Right renal cortex interstitium (tissue), 3 donors: Measurements from ENCODE around the gene AKAP12. TPM values are rescaled to one million over a fixed set of nuclear protein-coding genes. Genes with fewer than 3 reads are reported as not detected.
"Not testable (repeated sequence)": the region's sequence is repeated elsewhere in the genome, so short reads cannot be mapped to it uniquely, and the experiment has no call there.

Experiments used
- DNase-seq, 3 donors: peaks; one replicate each; pipeline ENCODE4 v3.0.0-alpha.2; 2013; ENCODE audit warnings: low read depth in 3 of 3, low spot score in 2 of 3
- polyA plus RNA-seq, 3 donors: library from polyadenylated mRNA; unstranded; fragments of 120-200 nt; gene quantifications; one replicate each; pipeline ENCODE4 v1.2.1, GENCODE V29; 2013; ENCODE audit not compliant: insufficient read length in 3 of 3

AKAP12 gene
- polyA plus RNA-seq, 3 donors = 157 to 182 (median 166) TPM

DNA sequence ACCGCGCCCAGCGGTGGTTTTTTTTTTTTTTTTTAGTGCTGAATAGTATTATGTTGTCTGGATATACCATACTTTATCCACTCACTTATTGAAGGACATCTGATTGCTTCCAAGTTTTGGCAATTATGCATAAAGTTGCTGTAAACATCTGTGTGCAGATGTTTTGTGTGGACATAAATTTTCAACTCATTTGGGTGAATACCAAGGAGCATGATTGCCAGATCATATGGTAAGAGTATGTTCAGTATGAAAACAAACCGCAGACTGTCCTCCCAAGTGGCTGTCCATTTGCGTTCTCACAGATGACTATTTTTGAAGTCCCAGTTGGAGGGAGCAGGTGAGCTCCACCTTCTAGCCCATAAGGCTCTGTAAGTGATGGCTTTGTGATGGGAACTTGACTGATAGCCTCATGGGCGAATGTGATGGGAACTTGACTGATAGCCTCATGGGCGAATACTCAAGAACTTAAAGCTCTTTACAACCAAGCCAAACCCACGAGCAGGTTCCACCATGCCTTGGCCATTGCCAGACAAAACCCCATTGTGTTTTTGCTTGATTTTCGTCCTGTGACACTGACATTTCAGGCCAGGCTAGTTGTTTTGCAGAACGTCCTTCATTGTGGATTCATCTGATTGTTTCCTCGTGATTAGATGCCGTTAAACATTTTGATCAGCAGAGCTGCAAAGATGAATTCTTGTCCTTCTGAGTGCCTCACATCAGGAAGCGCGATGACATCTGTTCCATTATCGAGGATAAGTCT, 100.6 kb downstream of the AKAP12 start:
- no peak for DNase-seq

DNA sequence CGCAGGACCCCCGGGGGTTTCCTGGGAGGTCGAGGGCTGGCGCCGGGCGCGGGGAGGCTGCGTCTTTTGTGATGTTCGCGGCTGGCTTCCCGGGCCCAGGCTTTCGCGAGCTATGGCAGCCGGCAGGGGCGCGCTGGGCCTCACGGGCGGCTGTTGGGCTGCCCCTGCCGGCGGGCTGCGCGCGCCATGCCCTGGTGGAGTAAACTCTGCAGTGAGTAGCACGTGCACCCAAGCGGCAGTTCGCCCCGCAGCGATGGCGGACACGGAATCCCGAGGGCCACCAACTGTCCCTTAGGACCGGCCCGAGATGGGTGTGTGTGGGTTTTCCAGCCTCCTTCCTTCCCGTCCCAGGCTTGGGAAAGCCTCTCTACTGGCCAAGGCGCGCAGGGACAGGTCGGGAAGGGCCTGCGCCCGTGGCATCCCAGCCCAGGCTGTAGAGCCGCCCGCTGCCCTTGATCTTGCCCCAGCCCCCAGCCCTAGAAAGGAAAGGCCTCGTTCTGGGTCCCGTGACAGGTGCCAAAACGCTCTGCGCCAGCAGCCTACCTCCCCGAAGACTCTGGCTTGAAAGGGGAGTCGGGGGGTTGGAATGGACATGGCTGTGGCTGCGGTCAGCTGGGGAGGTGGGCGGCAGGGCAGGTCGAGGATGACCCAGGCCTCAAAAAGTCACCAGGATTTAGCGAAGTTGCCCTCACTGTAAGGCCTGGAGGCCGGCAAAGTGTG, 101.9 kb downstream of the AKAP12 start:
- no peak for DNase-seq

- DNase-seq = not testable (repeated sequence)
These were observed 103.0 kb downstream of the AKAP12 start for GRCh38 chr6:151342750-151343149.

DNA sequence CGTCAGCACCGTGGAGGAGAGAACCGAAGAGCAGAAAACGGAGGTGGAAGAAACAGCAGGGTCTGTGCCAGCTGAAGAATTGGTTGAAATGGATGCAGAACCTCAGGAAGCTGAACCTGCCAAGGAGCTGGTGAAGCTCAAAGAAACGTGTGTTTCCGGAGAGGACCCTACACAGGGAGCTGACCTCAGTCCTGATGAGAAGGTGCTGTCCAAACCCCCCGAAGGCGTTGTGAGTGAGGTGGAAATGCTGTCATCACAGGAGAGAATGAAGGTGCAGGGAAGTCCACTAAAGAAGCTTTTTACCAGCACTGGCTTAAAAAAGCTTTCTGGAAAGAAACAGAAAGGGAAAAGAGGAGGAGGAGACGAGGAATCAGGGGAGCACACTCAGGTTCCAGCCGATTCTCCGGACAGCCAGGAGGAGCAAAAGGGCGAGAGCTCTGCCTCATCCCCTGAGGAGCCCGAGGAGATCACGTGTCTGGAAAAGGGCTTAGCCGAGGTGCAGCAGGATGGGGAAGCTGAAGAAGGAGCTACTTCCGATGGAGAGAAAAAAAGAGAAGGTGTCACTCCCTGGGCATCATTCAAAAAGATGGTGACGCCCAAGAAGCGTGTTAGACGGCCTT, 110.0 kb downstream of the AKAP12 start:
- DNase-seq = no peak

DNA sequence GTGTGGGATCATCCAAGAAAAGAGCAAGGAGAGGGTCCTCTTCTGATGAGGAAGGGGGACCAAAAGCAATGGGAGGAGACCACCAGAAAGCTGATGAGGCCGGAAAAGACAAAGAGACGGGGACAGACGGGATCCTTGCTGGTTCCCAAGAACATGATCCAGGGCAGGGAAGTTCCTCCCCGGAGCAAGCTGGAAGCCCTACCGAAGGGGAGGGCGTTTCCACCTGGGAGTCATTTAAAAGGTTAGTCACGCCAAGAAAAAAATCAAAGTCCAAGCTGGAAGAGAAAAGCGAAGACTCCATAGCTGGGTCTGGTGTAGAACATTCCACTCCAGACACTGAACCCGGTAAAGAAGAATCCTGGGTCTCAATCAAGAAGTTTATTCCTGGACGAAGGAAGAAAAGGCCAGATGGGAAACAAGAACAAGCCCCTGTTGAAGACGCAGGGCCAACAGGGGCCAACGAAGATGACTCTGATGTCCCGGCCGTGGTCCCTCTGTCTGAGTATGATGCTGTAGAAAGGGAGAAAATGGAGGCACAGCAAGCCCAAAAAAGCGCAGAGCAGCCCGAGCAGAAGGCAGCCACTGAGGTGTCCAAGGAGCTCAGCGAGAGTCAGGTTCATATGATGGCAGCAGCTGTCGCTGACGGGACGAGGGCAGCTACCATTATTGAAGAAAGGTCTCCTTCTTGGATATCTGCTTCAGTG, 110.8 kb downstream of the AKAP12 start:
- DNase-seq = no peak

DNA sequence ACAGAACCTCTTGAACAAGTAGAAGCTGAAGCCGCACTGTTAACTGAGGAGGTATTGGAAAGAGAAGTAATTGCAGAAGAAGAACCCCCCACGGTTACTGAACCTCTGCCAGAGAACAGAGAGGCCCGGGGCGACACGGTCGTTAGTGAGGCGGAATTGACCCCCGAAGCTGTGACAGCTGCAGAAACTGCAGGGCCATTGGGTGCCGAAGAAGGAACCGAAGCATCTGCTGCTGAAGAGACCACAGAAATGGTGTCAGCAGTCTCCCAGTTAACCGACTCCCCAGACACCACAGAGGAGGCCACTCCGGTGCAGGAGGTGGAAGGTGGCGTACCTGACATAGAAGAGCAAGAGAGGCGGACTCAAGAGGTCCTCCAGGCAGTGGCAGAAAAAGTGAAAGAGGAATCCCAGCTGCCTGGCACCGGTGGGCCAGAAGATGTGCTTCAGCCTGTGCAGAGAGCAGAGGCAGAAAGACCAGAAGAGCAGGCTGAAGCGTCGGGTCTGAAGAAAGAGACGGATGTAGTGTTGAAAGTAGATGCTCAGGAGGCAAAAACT, 111.5 kb downstream of the AKAP12 start:
- no peak for DNase-seq

- no peak for DNase-seq
These were observed 112.0 kb downstream of the AKAP12 start for GRCh38 chr6:151351731-151352130.

GRCh38 chr6:151352410-151353396, 112.9 kb downstream of the AKAP12 start:
- no peak for DNase-seq

- DNase-seq = no peak
These were observed 114.0 kb downstream of the AKAP12 start for GRCh38 chr6:151353795-151354194.

- not testable (repeated sequence) for DNase-seq
These were observed 117.2 kb downstream of the AKAP12 start for GRCh38 chr6:151356983-151357382.

GRCh38 chr6:151357758-151358436, 118.1 kb downstream of the AKAP12 start:
- DNase-seq = no peak

DNA sequence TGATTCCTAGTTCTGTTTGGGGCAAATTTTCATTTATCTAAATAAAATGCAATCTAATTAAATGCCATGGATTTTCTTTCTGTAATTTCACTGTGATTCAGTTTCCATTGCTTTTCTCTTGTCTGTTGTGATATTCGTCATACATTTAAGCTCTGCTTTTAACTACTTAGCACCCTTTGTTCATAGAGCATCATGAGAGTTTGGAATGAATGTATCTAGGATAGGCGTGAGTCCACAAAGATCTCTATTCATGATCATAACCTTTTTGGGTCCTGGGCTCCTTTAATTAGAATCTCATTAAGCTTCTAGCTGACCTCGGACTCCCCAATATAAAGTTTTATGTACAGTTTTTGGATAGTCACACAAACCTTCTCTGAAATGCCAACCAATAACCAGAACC, 118.7 kb downstream of the AKAP12 start:
- DNase-seq = no peak

DNA sequence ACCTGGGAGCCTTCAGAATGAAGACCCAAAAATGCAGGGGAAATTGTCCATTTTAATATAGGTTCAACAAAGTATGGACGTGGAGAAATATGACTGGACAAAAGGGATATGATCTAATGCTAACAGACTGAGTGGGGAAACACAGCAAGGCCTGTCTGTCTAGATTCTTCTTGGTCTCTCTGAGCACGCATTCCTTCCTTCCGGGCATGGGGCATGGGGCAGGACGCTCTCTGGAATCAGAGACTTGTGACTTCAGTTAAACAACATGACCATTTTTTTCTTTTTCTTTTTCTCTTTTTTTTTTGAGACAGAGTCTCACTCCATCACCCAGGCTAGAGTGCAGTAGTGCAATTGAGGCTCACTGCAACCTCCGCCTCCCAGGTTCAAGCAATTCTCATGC, 119.7 kb downstream of the AKAP12 start:
- no peak for DNase-seq

DNA sequence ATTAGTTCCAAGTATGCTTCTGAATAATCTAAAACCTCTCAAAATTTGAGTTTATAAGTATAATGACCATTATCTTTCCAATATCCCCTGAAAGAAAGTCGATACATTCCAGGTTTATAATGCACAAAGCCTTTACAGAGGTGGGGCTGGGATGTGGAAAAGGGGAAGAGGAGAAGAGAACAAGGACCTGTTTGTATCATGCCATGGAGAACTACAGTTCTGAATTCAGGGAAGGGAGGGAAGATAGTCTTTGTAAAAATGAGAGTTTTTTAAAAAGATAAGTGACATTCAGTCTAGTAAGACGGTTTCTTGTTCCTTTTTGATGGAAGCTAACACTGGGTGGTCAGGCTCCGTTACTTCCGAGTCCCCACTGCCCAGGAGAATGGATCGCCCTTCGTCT, 125.5 kb downstream of the AKAP12 start:
- no peak for DNase-seq

DNA sequence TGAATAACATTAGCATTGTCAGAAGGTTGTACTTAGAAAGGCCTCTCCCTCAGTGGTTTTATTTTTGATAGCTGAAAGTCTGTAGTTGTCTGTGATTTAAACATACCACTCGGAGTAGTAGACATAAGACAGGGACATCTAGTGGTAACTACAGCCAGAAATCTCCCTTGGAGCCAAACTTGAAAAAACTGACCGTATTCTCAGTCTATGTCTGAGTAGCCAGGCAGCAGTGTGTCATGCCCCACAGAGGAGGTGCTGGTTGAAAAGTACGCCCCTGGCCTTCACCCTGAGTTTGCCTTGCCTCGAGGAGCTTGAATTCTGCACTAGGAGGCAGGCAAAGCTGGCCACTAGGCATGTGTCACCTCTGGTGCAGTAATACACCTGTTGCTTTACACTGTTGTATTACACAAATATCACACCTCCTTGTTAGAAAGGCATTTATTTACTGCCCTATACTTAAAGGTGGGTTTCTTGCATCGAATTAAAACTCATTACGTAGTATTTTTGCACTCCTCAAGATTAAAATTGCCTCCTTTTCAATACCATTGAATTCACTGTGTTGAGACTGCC, 130.8 kb downstream of the AKAP12 start:
- no peak for DNase-seq

DNA sequence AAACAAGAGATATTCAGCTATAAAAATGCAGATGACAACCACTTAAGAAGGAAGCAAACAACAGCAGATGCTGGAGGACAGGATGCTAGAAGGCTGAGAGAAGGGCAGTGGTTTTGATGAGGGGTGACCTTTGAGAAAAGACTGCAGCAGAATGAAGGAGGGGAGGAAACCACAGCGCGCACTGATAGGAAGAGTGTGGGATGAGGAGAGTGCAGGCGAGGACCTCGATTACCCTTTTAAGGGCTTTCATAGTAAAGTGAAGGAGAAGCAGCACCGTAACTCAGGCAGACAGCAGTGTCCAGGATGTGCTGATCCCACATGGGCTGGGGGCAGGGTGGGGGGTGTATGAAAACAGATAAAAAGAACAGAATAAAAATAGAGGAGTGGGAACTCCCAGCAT, 132.4 kb downstream of the AKAP12 start:
- no peak for DNase-seq

DNA sequence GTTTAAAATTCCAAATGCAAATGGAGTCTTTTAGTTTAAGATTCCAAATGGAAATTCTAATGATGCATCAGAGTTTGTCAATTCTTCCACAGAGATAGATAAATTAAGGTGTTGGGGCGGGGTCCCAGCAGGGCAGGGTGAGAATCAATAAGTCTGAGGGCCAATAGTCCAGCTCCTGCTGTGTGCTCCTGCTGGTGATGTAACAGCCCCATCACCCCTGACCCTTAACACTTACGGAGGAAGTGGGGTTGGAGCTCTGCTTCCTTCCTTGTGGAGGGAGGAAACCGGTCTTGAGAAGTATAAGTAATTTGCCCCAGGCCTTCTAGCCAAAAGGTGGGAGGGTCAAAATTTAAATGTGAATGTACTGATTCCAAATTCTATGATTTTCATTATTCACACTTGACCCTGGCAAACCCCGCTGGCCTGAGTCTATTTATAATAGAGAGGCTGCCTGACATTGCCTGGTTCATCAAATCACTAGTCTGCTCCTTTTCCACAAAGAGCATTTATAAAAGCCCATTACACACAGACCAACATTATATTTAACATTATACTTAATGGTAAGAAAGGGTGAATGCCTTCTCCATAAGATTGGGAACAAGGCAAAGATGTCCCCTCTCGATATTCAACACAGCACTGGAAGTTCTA, 134.4 kb downstream of the AKAP12 start:
- DNase-seq = no peak

- no peak for DNase-seq
These were observed 136.1 kb downstream of the AKAP12 start for GRCh38 chr6:151375833-151376232.
